GM19467 (cell line): ENCODE measurements around the gene IL37.
"Not testable (repeated sequence)": the region's sequence is repeated elsewhere in the genome, so short reads cannot be mapped to it uniquely, and the experiment has no call there.

ENCODE experiments used
- ATAC-seq: cut with Tn5 transposase; IDR thresholded peaks from one replicate; pipeline ENCODE4 v1.9.1; 2021; ENCODE audit warnings: mild to moderate bottlenecking, moderate library complexity; ENCODE audit not compliant: unreplicated experiment

IL37 gene

GRCh38 chr2:112920923-112921532, 10.1 kb downstream of the IL37 start:
- ATAC-seq = no peak

- no peak for ATAC-seq
These were observed 11.0 kb downstream of the IL37 start for GRCh38 chr2:112921982-112922381.

GRCh38 chr2:112923237-112923966, 12.4 kb downstream of the IL37 start:
- ATAC-seq = no peak

GRCh38 chr2:112923967-112924338, 13.0 kb downstream of the IL37 start:
- ATAC-seq = no peak

- no peak for ATAC-seq
These were observed 13.4 kb downstream of the IL37 start for GRCh38 chr2:112924360-112924759.

GRCh38 chr2:112924821-112925220, 13.9 kb downstream of the IL37 start:
- no peak for ATAC-seq

GRCh38 chr2:112926707-112927106, 15.7 kb downstream of the IL37 start:
- ATAC-seq = no peak

- no peak for ATAC-seq
These were observed 16.8 kb downstream of the IL37 start for GRCh38 chr2:112927745-112928144.

GRCh38 chr2:112933261-112933660, 22.3 kb downstream of the IL37 start:
- no peak for ATAC-seq

GRCh38 chr2:112934117-112934516, 23.2 kb downstream of the IL37 start:
- ATAC-seq = not testable (repeated sequence)

GRCh38 chr2:112936927-112937232, 25.9 kb downstream of the IL37 start:
- no peak for ATAC-seq

- no peak for ATAC-seq
These were observed 27.9 kb downstream of the IL37 start for GRCh38 chr2:112938904-112939303.

- no peak for ATAC-seq
These were observed 28.5 kb downstream of the IL37 start for GRCh38 chr2:112939425-112939824.

- no peak for ATAC-seq
These were observed 30.1 kb downstream of the IL37 start for GRCh38 chr2:112940859-112941625.

GRCh38 chr2:112941753-112942653, 31.0 kb downstream of the IL37 start:
- ATAC-seq = peak; percentile 67

GRCh38 chr2:112942654-112943002, 31.7 kb downstream of the IL37 start:
- no peak for ATAC-seq

GRCh38 chr2:112944971-112945370, 34.0 kb downstream of the IL37 start:
- ATAC-seq = no peak

GRCh38 chr2:112946086-112946485, 35.1 kb downstream of the IL37 start:
- no peak for ATAC-seq

GRCh38 chr2:112947374-112947773, 36.4 kb downstream of the IL37 start:
- ATAC-seq = no peak

- no peak for ATAC-seq
These were observed 38.5 kb downstream of the IL37 start for GRCh38 chr2:112949456-112949855.

- ATAC-seq = no peak
These were observed 43.4 kb downstream of the IL37 start for GRCh38 chr2:112954364-112954763.
